Measurements from ENCODE around the gene KAT8. TPM values are rescaled to one million over a fixed set of nuclear protein-coding genes. Genes with fewer than 3 reads are reported as not detected.
"Not testable (repeated sequence)": the region's sequence is repeated elsewhere in the genome, so short reads cannot be mapped to it uniquely, and the experiment has no call there.

KAT8 gene
- total and polyA plus RNA-seq, 4 donors: 24.3 to 65.7 (median 56.4) TPM

DNA sequence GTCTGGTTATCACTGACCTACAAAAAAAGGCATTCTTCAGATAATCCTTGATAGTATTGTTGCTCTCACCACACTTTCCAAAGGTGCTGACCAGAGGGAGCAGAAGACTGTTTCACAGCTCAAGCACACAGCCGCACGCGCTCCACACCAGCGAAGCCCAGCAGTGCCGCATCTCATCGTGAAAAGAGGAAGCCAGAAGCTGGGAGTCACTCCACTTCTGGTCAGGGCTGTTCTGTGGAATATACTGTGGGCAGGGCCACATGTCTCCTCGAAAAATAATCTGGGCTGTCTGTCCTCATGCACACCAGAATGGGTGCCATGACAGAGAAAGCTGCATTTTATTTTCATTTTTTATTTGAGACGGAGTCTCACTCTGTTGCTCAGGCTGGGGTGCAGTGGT is 39.7 kb downstream of the KAT8 start:
- Histone ChIP-seq H3K4me1 (ENCODE audit: control insufficient read depth in 1 of 2, insufficient read depth in 2 of 2, low read length in 2 of 2) (no peaks in the 10 kb centered on the region), H3K36me3 (ENCODE audit: control insufficient read depth in 1 of 2, insufficient read depth in 2 of 2, low read length in 1 of 2) (no peaks in the 10 kb centered on the region), H3K27me3 (ENCODE audit: control insufficient read depth in 1 of 2, insufficient read depth in 2 of 2, low read length in 1 of 2) (no peaks in the 10 kb centered on the region), H3K27ac (ENCODE audit: low read depth in 1 of 2, low read length in 2 of 2) (no peak overlapping the region), H3K4me3 (ENCODE audit: low read length in 2 of 2) (no peak overlapping the region), H3K9me3 (ENCODE audit: control insufficient read depth, low read length) (no peaks in the 10 kb centered on the region)
- intact Hi-C loops (cut with DNase I): no loop called here
- DNase-seq: peak in 1 of 2 donors; percentile 75
- 20 to 21% methylated on average over 8 of the region's 8 CpGs for WGBS, 2 donors
- no peak for ATAC-seq (ENCODE audit: low FRiP score)

DNA sequence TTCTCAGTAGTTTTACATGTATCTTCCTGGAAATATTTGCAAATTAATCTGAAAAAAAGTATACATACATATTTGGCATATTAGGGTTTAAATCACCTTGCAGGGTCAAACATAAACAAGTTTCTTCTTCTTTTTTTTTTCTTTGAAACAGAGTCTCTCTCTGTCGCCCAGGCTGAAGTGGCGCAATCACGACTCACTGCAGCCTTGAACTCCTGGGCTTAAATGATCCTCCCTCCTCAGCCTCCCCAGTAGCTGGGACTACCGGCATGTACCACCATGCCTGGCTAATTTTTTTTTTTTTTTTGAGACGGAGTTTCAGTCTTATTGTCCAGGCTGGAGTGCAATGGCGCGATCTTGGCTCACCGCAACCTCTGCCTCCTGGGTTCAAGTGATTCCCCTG is 49.9 kb downstream of the KAT8 start:
- Histone ChIP-seq H3K4me1 (ENCODE audit: control insufficient read depth in 1 of 2, insufficient read depth in 2 of 2, low read length in 2 of 2) (no peaks in the 10 kb centered on the region), H3K27me3 (ENCODE audit: control insufficient read depth in 1 of 2, insufficient read depth in 2 of 2, low read length in 1 of 2) (no peaks in the 10 kb centered on the region), H3K27ac (ENCODE audit: low read depth in 1 of 2, low read length in 2 of 2) (no peak overlapping the region), H3K4me3 (ENCODE audit: low read length in 2 of 2) (no peak overlapping the region), H3K9me3 (ENCODE audit: control insufficient read depth, low read length) (no peaks in the 10 kb centered on the region), H3K36me3 (ENCODE audit: control insufficient read depth in 1 of 2, insufficient read depth in 2 of 2, low read length in 1 of 2) (no peaks in the 10 kb centered on the region)
- WGBS, 2 donors: 90 to 95% methylated on average over 8 of the region's 8 CpGs
- intact Hi-C loops (cut with DNase I): no loop called here
- DNase-seq (peak in 1 of 2 donors; percentile 9), ATAC-seq (ENCODE audit: low FRiP score) (no peak)

DNA sequence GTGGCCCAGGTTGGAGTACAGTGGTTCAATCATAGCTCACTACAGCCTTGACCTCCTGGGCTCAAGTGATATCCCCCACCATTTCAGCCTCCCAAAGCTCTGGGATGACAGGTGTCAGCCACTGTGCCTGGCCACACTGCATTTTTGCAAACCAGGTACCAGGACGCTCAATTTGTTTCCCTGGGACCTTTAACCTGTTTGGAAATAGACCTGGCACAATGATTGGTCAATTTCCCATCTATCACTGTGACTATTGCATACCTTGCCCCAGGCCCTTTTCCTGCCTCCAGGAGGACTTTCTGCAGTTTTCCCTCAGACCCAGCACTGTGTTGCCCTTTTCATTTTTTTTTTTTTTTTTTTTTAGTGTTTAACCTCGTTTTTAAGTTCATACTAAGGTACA is 51.4 kb downstream of the KAT8 start:
- no peaks in the 10 kb centered on the region for H3K27me3 ChIP-seq (ENCODE audit: control insufficient read depth in 1 of 2, insufficient read depth in 2 of 2, low read length in 1 of 2)
- ATAC-seq (ENCODE audit: low FRiP score): no peak
- WGBS, 2 donors: 77 to 79% methylated on average over 2 of the region's 2 CpGs
- intact Hi-C loops (cut with DNase I): no loop called here
- no peak overlapping the region for H3K27ac ChIP-seq (ENCODE audit: low read depth in 1 of 2, low read length in 2 of 2)
- no peaks in the 10 kb centered on the region for H3K9me3 ChIP-seq (ENCODE audit: control insufficient read depth, low read length)
- H3K4me3 ChIP-seq (ENCODE audit: low read length in 2 of 2): no peak overlapping the region
- H3K36me3 ChIP-seq (ENCODE audit: control insufficient read depth in 1 of 2, insufficient read depth in 2 of 2, low read length in 1 of 2): no peaks in the 10 kb centered on the region
- H3K4me1 ChIP-seq (ENCODE audit: control insufficient read depth in 1 of 2, insufficient read depth in 2 of 2, low read length in 2 of 2): no peaks in the 10 kb centered on the region
- DNase-seq: no peak

DNA sequence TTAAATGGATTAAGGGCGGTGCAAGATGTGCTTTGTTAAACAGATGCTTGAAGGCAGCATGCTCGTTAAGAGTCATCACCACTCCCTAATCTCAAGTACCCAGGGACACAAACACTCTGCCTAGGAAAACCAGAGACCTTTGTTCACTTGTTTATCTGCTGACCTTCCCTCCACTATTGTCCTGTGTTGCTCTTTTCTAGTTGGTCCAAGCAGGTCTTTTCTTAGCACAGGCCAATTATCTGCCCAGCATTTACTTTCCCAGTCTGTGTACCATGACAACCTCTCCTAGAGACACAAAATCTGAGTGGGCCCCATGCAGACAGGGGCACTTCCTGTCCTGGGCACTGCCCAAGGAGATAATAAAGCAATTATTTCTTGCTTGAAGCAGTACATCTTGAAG is 52.6 kb downstream of the KAT8 start:
- intact Hi-C loops (cut with DNase I); H3K9me3 ChIP-seq (ENCODE audit: control insufficient read depth, low read length); H3K27me3 ChIP-seq (ENCODE audit: control insufficient read depth in 1 of 2, insufficient read depth in 2 of 2, low read length in 1 of 2); H3K4me1 ChIP-seq (ENCODE audit: control insufficient read depth in 1 of 2, insufficient read depth in 2 of 2, low read length in 2 of 2); ATAC-seq (ENCODE audit: low FRiP score); H3K4me3 ChIP-seq (ENCODE audit: low read length in 2 of 2); H3K27ac ChIP-seq (ENCODE audit: low read depth in 1 of 2, low read length in 2 of 2); H3K36me3 ChIP-seq (ENCODE audit: control insufficient read depth in 1 of 2, insufficient read depth in 2 of 2, low read length in 1 of 2): not testable (repeated sequence)
- WGBS, 2 donors: no CpG with 5 or more reads among the region's 2 CpGs
- peak in 1 of 2 donors; percentile 17 for DNase-seq

DNA sequence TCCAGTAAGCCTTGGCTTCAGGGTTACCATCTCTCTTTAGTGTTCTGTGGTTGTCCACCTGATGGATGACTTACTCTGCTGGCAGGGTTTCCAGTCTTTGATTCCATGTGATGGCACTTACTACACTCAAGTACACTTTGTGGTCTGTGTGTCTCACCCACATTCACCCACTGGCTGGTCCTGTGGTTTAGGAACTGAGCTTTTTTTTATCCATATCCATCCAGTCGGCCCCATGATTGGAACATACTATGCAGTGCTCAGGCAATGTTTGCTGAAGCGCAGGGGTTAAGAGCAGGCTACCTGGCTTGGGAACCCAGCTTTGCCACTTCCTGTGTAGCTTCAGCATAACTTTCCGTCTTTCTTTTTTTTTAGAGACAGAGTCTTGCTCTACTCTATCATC is 59.7 kb downstream of the KAT8 start:
- ATAC-seq (ENCODE audit: low FRiP score): no peak
- DNase-seq: no peak
- no peaks in the 10 kb centered on the region for H3K9me3 ChIP-seq (ENCODE audit: control insufficient read depth, low read length)
- no peaks in the 10 kb centered on the region for H3K36me3 ChIP-seq (ENCODE audit: control insufficient read depth in 1 of 2, insufficient read depth in 2 of 2, low read length in 1 of 2)
- no peaks in the 10 kb centered on the region for H3K4me1 ChIP-seq (ENCODE audit: control insufficient read depth in 1 of 2, insufficient read depth in 2 of 2, low read length in 2 of 2)
- WGBS, 2 donors: 72 to 75% methylated on average over 3 of the region's 3 CpGs
- intact Hi-C loops (cut with DNase I): no loop called here
- peaks cover 0 to 2% of the 10 kb centered on the region in 2 donors for H3K27me3 ChIP-seq (ENCODE audit: control insufficient read depth in 1 of 2, insufficient read depth in 2 of 2, low read length in 1 of 2)
- no peak overlapping the region for H3K27ac ChIP-seq (ENCODE audit: low read depth in 1 of 2, low read length in 2 of 2)
- H3K4me3 ChIP-seq (ENCODE audit: low read length in 2 of 2): no peak overlapping the region

DNA sequence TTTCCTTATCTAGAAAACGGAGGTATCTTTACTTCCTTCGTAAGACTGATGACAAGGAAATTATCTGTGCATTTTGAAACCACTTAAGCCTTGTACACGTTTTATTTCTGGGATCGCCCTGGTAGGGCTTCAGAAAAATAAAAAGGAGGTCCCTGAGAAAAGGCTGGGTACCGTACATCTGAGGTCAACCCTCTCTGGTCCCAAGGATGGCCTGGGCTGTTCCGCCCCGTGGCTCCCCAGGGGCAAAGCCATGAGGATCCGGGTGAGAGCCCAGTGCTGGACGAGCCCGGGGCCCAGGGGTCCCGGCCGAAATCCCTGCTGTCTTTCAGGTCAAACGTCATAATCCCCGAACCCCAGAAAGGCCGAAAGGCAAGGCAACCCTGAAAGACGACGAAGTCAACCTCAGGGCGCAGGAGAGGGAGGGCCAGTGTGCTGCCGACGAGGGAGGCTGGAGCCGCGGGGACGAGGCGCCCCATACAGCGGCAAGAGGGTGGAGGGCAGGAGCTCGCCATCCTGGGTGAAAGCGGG is 61.8 kb downstream of the KAT8 start:
- no peaks in the 10 kb centered on the region for H3K9me3 ChIP-seq (ENCODE audit: control insufficient read depth, low read length)
- H3K36me3 ChIP-seq (ENCODE audit: control insufficient read depth in 1 of 2, insufficient read depth in 2 of 2, low read length in 1 of 2): peaks cover 0 to 5% of the 10 kb centered on the region in 2 donors
- peak overlapping the region in 1 of 2 donors; percentile 58 for H3K27ac ChIP-seq (ENCODE audit: low read depth in 1 of 2, low read length in 2 of 2)
- intact Hi-C loops (cut with DNase I): no loop called here
- H3K27me3 ChIP-seq (ENCODE audit: control insufficient read depth in 1 of 2, insufficient read depth in 2 of 2, low read length in 1 of 2): peaks cover 0 to 2% of the 10 kb centered on the region in 2 donors
- 3% methylated on average over 27 of the region's 27 CpGs for WGBS, 2 donors
- peak in 1 of 2 donors; percentile 68 for DNase-seq
- peak overlapping the region; percentile 4 to 85 for H3K4me3 ChIP-seq (ENCODE audit: low read length in 2 of 2)
- ATAC-seq (ENCODE audit: low FRiP score): peak; percentile 0
- H3K4me1 ChIP-seq (ENCODE audit: control insufficient read depth in 1 of 2, insufficient read depth in 2 of 2, low read length in 2 of 2): peaks cover 0 to 5% of the 10 kb centered on the region in 2 donors

DNA sequence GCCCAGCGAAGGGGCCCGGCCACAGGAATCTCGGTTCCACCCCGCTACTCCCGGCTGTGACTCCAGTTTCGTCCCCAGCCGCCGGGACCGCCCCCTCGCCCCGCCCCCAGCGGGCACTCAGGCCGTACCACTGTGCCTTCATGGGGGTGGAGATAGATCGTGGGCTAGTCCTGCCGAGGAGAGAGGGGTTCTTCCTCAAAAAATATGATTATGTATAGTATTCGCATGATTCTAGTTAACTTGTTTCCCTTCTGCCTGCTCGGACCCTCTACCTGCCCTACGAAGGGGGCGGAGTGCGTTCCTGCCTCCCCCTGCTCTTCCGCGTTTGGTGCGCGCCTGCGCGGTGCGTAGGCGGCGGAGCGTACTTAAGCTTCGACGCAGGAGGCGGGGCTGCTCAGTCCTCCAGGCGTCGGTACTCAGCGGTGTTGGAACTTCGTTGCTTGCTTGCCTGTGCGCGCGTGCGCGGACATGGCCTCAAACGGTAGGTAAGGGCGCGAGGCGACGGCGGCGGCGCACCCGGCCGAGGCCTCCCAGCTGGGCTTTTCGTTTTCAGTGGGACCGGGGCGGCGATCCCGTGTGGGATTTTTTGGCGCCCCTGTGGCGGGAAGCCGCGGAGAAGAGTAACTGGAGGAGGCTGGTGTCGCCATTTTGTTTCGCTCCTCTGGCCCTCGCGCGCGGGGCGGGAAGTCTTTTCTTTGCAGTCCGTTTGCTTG is 62.4 kb downstream of the KAT8 start, which contains the start of gene FUS:
Gene FUS (plus strand): TSS at position 393 of the 713 bp plus-strand sequence. CDS start 76 bp downstream, at position 469.
- peak within 1 kb of the TSS in 1 of 2 donors; percentile 76 for H3K27ac ChIP-seq (ENCODE audit: low read depth in 1 of 2, low read length in 2 of 2)
- WGBS, 2 donors: 0% methylated on average over 59 to 69 of the region's 69 CpGs
- peak; percentile 98 for ATAC-seq (ENCODE audit: low FRiP score)
- peak within 1 kb of the TSS; percentile 45 to 85 for H3K4me3 ChIP-seq (ENCODE audit: low read length in 2 of 2)
- peaks cover 0 to 5% of the 10 kb centered on the region in 2 donors for H3K4me1 ChIP-seq (ENCODE audit: control insufficient read depth in 1 of 2, insufficient read depth in 2 of 2, low read length in 2 of 2)
- H3K27me3 ChIP-seq (ENCODE audit: control insufficient read depth in 1 of 2, insufficient read depth in 2 of 2, low read length in 1 of 2): peaks cover 0 to 2% of the 10 kb centered on the region in 2 donors
- DNase-seq: peak; percentile 94 to 97
- peaks cover 2 to 7% of the 10 kb centered on the region in 2 donors for H3K36me3 ChIP-seq (ENCODE audit: control insufficient read depth in 1 of 2, insufficient read depth in 2 of 2, low read length in 1 of 2)
- intact Hi-C loops (cut with DNase I): loop anchor here (1.0 to 10.0 kb wide), 3 partner anchors 38 to 687 kb away; partner anchors contain the start of gene ZNF843 (in 2 of the 2)
- H3K9me3 ChIP-seq (ENCODE audit: control insufficient read depth, low read length): no peaks in the 10 kb centered on the region

Measured in aorta (tissue), 5 donors.